Right lobe of liver (tissue), 6 donors: ENCODE data around the gene CX3CR1. TPM values are rescaled to one million over a fixed set of nuclear protein-coding genes. Genes with fewer than 3 reads are reported as not detected.

ENCODE experiments used
- ATAC-seq, 4 donors: fragments of 200-7000 bp; cut with Tn5 transposase; one replicate each; pipeline ENCODE4 v1.9.1; 2020; ENCODE audit warnings: mild to moderate bottlenecking in 4 of 4, moderate library complexity in 4 of 4
- DNase-seq, 3 donors: peaks; one replicate each; pipeline ENCODE4 v3.0.0-alpha.2; 2020
- H3K27ac ChIP-seq, 3 donors: fragments of 200-600 bp; one replicate each; pipeline ENCODE4 v1.8.0; 2022
- H3K27me3 ChIP-seq, 2 donors: fragments of 200-600 bp; one replicate each; pipeline ENCODE4 v1.8.0; 2022
- H3K36me3 ChIP-seq, 4 donors: fragments of 200-600 bp; sonication (generic) in 1 of 4; one replicate each; pipeline versions ENCODE4 v1.5.1 to v1.8.0; 2017 to 2022; ENCODE audit warnings: control low read depth in 1 of 4
- H3K4me1 ChIP-seq, 4 donors: fragments of 200-600 bp; sonication (generic) in 1 of 4; one replicate each; pipeline versions ENCODE4 v1.5.1 to v1.8.0; 2017 to 2022; ENCODE audit warnings: control low read depth in 1 of 4
- H3K4me3 ChIP-seq, 3 donors: fragments of 200-600 bp; one replicate each; pipeline ENCODE4 v1.8.0; 2022
- H3K9me3 ChIP-seq, 4 donors: fragments of 200-600 bp; sonication (generic) in 1 of 4; one replicate each; pipeline versions ENCODE4 v1.5.1 to v1.8.0; 2017 to 2022; ENCODE audit warnings: control low read depth in 1 of 4
- POLR2A ChIP-seq: fragments of 450-650 bp; IDR thresholded peaks from one replicate; pipeline ENCODE4 v1.6.1; 2017; ENCODE audit warnings: antibody characterized with exemption, mild to moderate bottlenecking
- WGBS: methylation state at CpG from one replicate; pipeline ENCODE4 v1.1.6; 2018; ENCODE audit warnings: low coverage, low lambda C conversion rate; ENCODE audit not compliant: insufficient coverage; ENCODE audit errors: missing lambda C conversion rate; 5-methylcytosine and 5-hydroxymethylcytosine counted together
- intact Hi-C, 2 donors: fragments of 100-400 bp; cut with DNase I; formaldehyde crosslinking; loops; one replicate each; pipeline versions ENCODE4 v1.11.2 to v1.14.1; 2022
- total RNA-seq, 6 experiments: library from RNA; depleted of rRNA in 2 of 6; stranded (reverse); fragments of >200 nt in 2 of 6; fragmentation: NEBNext Ultra II Directional in 3 of 6; extraction: Animal tissue kit (Norgen Biotek cat#: 25700) in 3 of 6; gene quantifications; one replicate each; pipeline versions ENCODE4 v1.1.0 to v1.2.4, GENCODE V29; 2016 to 2023
- TF ChIP-seq, protein P1 (sequence below), 4 donors: fragments of 200-600 bp in 3 of 4; fragments of 450-650 bp in 1 of 4; IDR thresholded peaks; one replicate each; pipeline versions ENCODE4 v1.5.1 to v1.8.0; 2016 to 2022; ENCODE audit warnings: antibody characterized with exemption in 4 of 4, mild to moderate bottlenecking in 2 of 4
- donor health status: DM: no; HTN: yes; CAD: no.
- donor health status: DM: no; HTN: no; CAD: no.
- donor health status: DM: no; HTN: no; CAD: no.
- donor health status: DM: no; HTN: yes; CAD: no.
- donor health status: DM: no; HTN: yes; CAD: no.

CX3CR1 gene
- total RNA-seq, 6 experiments from 2014 or later, result 0.25 to 1.8 (median 0.72) TPM; not detected in 1

DNA sequence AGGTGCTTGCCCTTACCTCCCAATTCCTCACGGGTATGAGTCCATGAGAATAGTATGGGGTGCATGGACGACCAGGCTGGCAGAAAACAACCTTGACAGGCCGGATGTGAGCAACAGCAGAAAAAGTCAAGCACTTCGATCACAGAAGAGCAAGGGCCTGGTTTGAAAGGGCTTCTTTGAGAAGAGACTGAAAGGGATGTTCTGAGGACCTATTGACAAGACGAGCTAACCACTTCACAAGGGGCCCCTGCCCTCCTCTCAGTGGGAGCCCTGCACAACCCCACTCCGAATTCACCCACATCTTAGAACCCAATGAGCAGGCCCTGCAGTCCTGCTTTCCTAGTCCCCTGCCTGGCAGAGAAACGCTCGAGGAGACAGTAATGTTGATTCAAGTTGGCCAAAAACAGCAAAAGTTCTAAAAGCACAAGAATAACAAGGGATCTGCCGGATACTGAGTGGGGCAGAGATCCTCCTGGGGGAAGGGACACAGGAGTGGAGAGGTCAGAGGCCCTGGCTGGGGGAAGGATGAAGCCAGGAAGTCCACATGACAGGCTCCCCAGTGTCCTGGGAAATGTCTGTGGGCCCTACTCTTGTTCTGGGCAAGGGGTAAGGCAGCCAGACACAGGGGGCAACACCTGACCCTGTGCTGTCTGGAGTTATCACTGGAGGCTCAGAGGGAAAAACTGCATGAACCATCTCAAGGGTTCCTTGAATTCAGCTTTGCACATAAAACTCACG is 14.8 kb upstream of the CX3CR1 start:
- no peak for TF ChIP-seq POLR2A
- TF ChIP-seq, protein P1, sequence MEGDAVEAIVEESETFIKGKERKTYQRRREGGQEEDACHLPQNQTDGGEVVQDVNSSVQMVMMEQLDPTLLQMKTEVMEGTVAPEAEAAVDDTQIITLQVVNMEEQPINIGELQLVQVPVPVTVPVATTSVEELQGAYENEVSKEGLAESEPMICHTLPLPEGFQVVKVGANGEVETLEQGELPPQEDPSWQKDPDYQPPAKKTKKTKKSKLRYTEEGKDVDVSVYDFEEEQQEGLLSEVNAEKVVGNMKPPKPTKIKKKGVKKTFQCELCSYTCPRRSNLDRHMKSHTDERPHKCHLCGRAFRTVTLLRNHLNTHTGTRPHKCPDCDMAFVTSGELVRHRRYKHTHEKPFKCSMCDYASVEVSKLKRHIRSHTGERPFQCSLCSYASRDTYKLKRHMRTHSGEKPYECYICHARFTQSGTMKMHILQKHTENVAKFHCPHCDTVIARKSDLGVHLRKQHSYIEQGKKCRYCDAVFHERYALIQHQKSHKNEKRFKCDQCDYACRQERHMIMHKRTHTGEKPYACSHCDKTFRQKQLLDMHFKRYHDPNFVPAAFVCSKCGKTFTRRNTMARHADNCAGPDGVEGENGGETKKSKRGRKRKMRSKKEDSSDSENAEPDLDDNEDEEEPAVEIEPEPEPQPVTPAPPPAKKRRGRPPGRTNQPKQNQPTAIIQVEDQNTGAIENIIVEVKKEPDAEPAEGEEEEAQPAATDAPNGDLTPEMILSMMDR (IDR thresholded peaks at IDR 0.05), result no peak
- no peaks in the 10 kb centered on the region for H3K9me3 ChIP-seq
- H3K27ac ChIP-seq, result no peak overlapping the region
- 65% methylated on average over 4 of the region's 10 CpGs for WGBS
- ATAC-seq (no peak), DNase-seq (no peak)
- intact Hi-C loops, result no loop called here
- H3K36me3 ChIP-seq, result no peaks in the 10 kb centered on the region
- no peaks in the 10 kb centered on the region for H3K27me3 ChIP-seq
- H3K4me3 ChIP-seq, result no peak overlapping the region
- H3K4me1 ChIP-seq, result peaks cover 0 to 41% (median 9%) of the 10 kb centered on the region in 4 donors

DNA sequence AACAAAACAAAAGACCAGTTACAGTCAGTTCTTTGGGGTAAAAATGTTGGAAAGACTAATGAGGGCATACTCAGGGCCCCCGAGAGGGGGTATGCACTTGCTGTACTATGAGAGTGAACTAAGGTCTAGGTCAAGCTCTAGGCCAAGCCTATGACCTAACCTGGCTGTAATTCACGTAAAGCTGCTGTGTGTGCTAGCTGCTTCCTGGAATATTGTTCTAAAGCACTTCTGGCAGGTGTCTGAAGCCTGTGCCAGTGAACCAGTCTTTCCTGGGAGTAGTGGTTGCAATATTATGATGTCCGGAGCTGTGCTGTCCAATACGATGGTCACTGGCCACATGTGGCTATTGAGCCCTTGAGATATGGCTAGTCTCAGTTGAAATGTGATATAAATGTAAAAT is 13.1 kb upstream of the CX3CR1 start:
- intact Hi-C loops, result no loop called here
- ATAC-seq (peak; percentile 48 to 67 (median 60)), DNase-seq (no peak)
- Histone ChIP-seq H3K4me1 (peaks cover 0 to 47% (median 13%) of the 10 kb centered on the region in 4 donors), H3K36me3 (no peaks in the 10 kb centered on the region), H3K27ac (peak overlapping the region in 2 of 3 donors; percentile 50 to 83), H3K9me3 (no peaks in the 10 kb centered on the region), H3K27me3 (no peaks in the 10 kb centered on the region), H3K4me3 (no peak overlapping the region)
- TF ChIP-seq POLR2A, result no peak
- TF ChIP-seq, protein P1 (IDR thresholded peaks at IDR 0.05), result no peak
- WGBS, result 47% methylated on average over 4 of the region's 4 CpGs

DNA sequence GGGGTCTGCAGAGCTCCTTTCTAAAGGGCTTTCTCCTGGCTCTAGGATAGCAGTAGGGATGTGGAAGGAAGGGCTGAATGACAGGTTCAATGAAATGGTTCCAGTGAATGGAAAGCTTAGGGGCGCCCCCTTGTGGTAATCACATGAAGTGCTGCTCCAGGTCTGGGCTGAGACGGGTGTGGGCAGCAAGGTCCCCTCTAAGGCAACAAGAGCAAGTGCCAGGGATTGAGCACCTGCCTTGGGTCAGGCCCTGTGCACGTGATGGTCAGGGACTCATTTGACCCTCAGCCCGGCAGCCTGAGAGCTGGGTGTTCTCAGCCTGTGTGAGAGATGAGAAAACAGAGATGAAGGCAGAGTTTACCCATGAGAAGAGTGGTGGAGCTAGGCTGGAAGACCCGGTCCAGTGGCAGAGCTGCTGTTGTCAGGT is 12.1 kb upstream of the CX3CR1 start:
- ATAC-seq (peak; percentile 49 to 81 (median 77)), DNase-seq (peak; percentile 59 to 93 (median 87))
- 9% methylated on average over 3 of the region's 5 CpGs for WGBS
- TF ChIP-seq, protein P1 (IDR thresholded peaks at IDR 0.05), result peak; percentile 89 to 98 (median 94)
- no peak for TF ChIP-seq POLR2A
- peak overlapping the region; percentile 14 to 83 (median 50) for H3K27ac ChIP-seq
- H3K36me3 ChIP-seq, result no peaks in the 10 kb centered on the region
- no peaks in the 10 kb centered on the region for H3K9me3 ChIP-seq
- no peaks in the 10 kb centered on the region for H3K27me3 ChIP-seq
- peaks cover 0 to 58% (median 17%) of the 10 kb centered on the region in 4 donors for H3K4me1 ChIP-seq
- intact Hi-C loops, result no loop called here
- H3K4me3 ChIP-seq, result no peak overlapping the region

DNA sequence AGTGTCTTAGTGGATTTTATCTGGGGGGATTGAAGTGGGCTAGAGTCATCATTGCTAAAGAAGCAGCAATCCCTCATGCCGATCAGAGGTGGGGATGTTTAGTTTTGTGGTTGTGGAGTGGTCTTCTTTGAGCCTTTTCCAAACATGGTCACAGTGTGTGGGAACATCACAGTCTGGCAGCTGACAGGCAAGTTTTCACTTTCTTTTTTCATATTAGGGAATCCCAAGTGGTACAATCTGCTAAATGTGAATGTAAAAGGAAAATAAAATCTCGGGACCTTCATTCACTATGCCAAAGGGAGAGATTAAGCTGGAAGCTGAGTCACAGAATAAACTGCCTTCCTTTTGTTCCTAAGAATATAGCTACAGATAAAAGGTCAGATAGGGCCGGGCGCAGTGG is 10.4 kb upstream of the CX3CR1 start:
- ATAC-seq (peak in 1 of 4 donors; percentile 7), DNase-seq (no peak)
- H3K27me3 ChIP-seq, result no peaks in the 10 kb centered on the region

DNA sequence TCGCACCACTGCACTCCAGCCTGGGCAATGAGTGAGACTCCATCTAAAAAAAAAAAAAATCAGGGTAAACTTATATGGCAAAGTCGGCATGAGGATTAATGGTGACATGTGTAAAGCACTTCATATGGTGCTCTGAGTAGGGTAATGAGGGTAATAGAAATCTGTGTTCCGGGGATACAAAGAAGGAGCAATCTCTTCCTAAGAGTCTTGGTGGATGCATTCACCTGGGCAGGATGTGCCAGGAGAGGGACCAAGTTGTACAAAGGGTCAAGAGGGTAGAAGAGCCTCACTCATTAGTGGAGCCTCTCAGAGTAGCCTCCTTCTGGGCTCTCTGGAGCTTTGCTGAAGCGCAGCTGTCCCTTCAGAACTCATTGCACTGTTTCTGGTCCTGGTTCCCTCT is 9.3 kb upstream of the CX3CR1 start:
- Histone ChIP-seq H3K4me3 (no peak overlapping the region), H3K27ac (peak overlapping the region in 1 of 3 donors; percentile 83), H3K4me1 (peaks cover 0 to 55% (median 18%) of the 10 kb centered on the region in 4 donors), H3K9me3 (no peaks in the 10 kb centered on the region), H3K27me3 (no peaks in the 10 kb centered on the region), H3K36me3 (no peaks in the 10 kb centered on the region)
- ATAC-seq, result no peak
- intact Hi-C loops, result loop anchor here (5.0 to 10.0 kb wide), 4 partner anchors 102 to 184 kb away; partner anchors contain the start of genes GORASP1 (in 1 of the 2) and TTC21A (in 1 of the 2)
- WGBS, result 86% methylated on average over 3 of the region's 4 CpGs
- DNase-seq, result no peak
- TF ChIP-seq POLR2A, result no peak
- TF ChIP-seq, protein P1 (IDR thresholded peaks at IDR 0.05), result no peak

More for the DNA sequence above, 10.4 kb upstream of the CX3CR1 start:
- intact Hi-C loops, result no loop called here
- peak overlapping the region; percentile 31 to 83 (median 76) for H3K27ac ChIP-seq
- H3K36me3 ChIP-seq, result no peaks in the 10 kb centered on the region
- no peak overlapping the region for H3K4me3 ChIP-seq
- WGBS, result 32% methylated on average over 4 of the region's 4 CpGs
- H3K4me1 ChIP-seq, result peaks cover 0 to 60% (median 18%) of the 10 kb centered on the region in 4 donors
- no peaks in the 10 kb centered on the region for H3K9me3 ChIP-seq
- no peak for TF ChIP-seq POLR2A
